WTC11 (cell line): ENCODE measurements around the gene MIER1. TPM values are rescaled to one million over a fixed set of nuclear protein-coding genes. Genes with fewer than 3 reads are reported as not detected.
A peak's percentile ranks its signal among the peaks of the same experiment; 100 is the strongest.

Source experiments
- ATAC-seq: fragments of 200-7000 bp; cut with Tn5 transposase; 2 replicates; pipeline ENCODE4 v1.10.0; 2021; ENCODE audit warnings: mild to moderate bottlenecking, moderate library complexity
- CTCF ChIA-PET: fragments of 300-600 bp; sonication (Branson Sonifier 250); formaldehyde crosslinking; loops from one replicate; lab custom pipeline; 2021; ENCODE audit warnings: antibody characterized with exemption; lab: Charles Lee
- POLR2A ChIA-PET: fragments of 350-600 bp; sonication (Branson Sonifier 250); formaldehyde crosslinking; loops from one replicate; lab custom pipeline; 2021; ENCODE audit warnings: antibody characterized with exemption; lab: Charles Lee
- DNase-seq: peaks from one replicate; pipeline ENCODE4 v3.0.0; 2021; ENCODE audit warnings: low spot score
- H3K27ac Mint-ChIP-seq: 2 replicates; pipeline ENCODE4 v1.8.0; 2021; ENCODE audit warnings: mixed read lengths
- H3K27me3 Mint-ChIP-seq: 2 replicates; pipeline ENCODE4 v1.8.0; 2021; ENCODE audit warnings: low read depth, mild to moderate bottlenecking, moderate library complexity, mixed read lengths
- H3K36me3 Mint-ChIP-seq: 2 replicates; pipeline ENCODE4 v1.8.0; 2021; ENCODE audit warnings: mixed read lengths
- H3K4me1 Mint-ChIP-seq: 2 replicates; pipeline ENCODE4 v1.8.0; 2022; ENCODE audit warnings: mixed read lengths
- H3K4me3 Mint-ChIP-seq: 2 replicates; pipeline ENCODE4 v1.8.0; 2021; ENCODE audit warnings: mild to moderate bottlenecking, moderate library complexity, mixed read lengths
- H3K9me3 Mint-ChIP-seq: 2 replicates; pipeline ENCODE4 v1.8.0; 2021; ENCODE audit warnings: mixed read lengths
- ARID4B ChIP-seq: sonication (generic); formaldehyde crosslinking; IDR thresholded peaks from 2 replicates; pipeline ENCODE4 v1.8.0; 2023; ENCODE audit warnings: missing genetic modification reagents, mild to moderate bottlenecking, borderline replicate concordance
- E2F5 ChIP-seq: sonication (generic); formaldehyde crosslinking; IDR thresholded peaks from 2 replicates; pipeline ENCODE4 v1.8.1; 2022; ENCODE audit warnings: mild to moderate bottlenecking, moderate library complexity, missing genetic modification reagents
- ELF4 ChIP-seq: sonication (generic); formaldehyde crosslinking; IDR thresholded peaks from 2 replicates; pipeline ENCODE4 v1.8.1; 2022; ENCODE audit warnings: low read depth, mild to moderate bottlenecking, moderate library complexity, missing genetic modification reagents
- ETV6 ChIP-seq: sonication (generic); formaldehyde crosslinking; IDR thresholded peaks from 2 replicates; pipeline ENCODE4 v1.8.1; 2022; ENCODE audit warnings: mild to moderate bottlenecking, missing genetic modification reagents
- FOXP4 ChIP-seq: sonication (generic); formaldehyde crosslinking; IDR thresholded peaks from 2 replicates; pipeline ENCODE4 v1.8.0; 2022; ENCODE audit warnings: mild to moderate bottlenecking, missing genetic modification reagents
- JAZF1 ChIP-seq: fragments of 250-450 bp; sonication (Bioruptor Pico); IDR thresholded peaks from 2 replicates; pipeline ENCODE4 v1.9.0; 2021; ENCODE audit warnings: moderate library complexity, mild to moderate bottlenecking, inconsistent platforms
- PRRX2 ChIP-seq: fragments of 250-450 bp; sonication (Bioruptor Pico); IDR thresholded peaks from 2 replicates; pipeline ENCODE4 v1.8.0; 2021; ENCODE audit warnings: mild to moderate bottlenecking
- SMAD3 ChIP-seq: sonication (generic); formaldehyde crosslinking; IDR thresholded peaks from 2 replicates; pipeline ENCODE4 v1.8.0; 2022; ENCODE audit warnings: missing genetic modification reagents, mild to moderate bottlenecking, borderline replicate concordance
- SMAD4 ChIP-seq: sonication (generic); formaldehyde crosslinking; IDR thresholded peaks from 2 replicates; pipeline ENCODE4 v1.8.0; 2022; ENCODE audit warnings: mild to moderate bottlenecking, missing genetic modification reagents
- ZNF121 ChIP-seq: sonication (generic); formaldehyde crosslinking; IDR thresholded peaks from 2 replicates; pipeline ENCODE4 v1.8.0; 2023; ENCODE audit warnings: missing genetic modification reagents
- ZNF416 ChIP-seq: fragments of 250-450 bp; sonication (Bioruptor Pico); IDR thresholded peaks from 2 replicates; pipeline ENCODE4 v1.9.0; 2021; ENCODE audit warnings: mild to moderate bottlenecking, inconsistent platforms
- ZNF671 ChIP-seq: fragments of 250-450 bp; sonication (Bioruptor Pico); IDR thresholded peaks from 2 replicates; pipeline ENCODE4 v1.8.0; 2021; ENCODE audit warnings: mild to moderate bottlenecking
- total RNA-seq: library from RNA; stranded (reverse); gene quantifications from 3 replicates; pipeline ENCODE4 v1.2.3, GENCODE V29; 2021
- TF ChIP-seq, protein P1 (sequence below): fragments of 250-450 bp; sonication (Bioruptor Pico); conservative IDR thresholded peaks from 2 replicates; pipeline ENCODE4 v1.9.0; 2021; ENCODE audit warnings: mild to moderate bottlenecking
- TF ChIP-seq, protein P2 (sequence below): sonication (generic); formaldehyde crosslinking; IDR thresholded peaks from 2 replicates; pipeline ENCODE4 v1.8.0; 2022; ENCODE audit warnings: mild to moderate bottlenecking, missing genetic modification reagents
- TF ChIP-seq, protein P3 (sequence below): sonication (generic); formaldehyde crosslinking; IDR thresholded peaks from 2 replicates; pipeline ENCODE4 v1.8.1; 2022; ENCODE audit warnings: missing genetic modification reagents, borderline replicate concordance
- TF ChIP-seq, protein P4 (sequence below): fragments of 250-450 bp; sonication (Bioruptor Pico); IDR thresholded peaks from 2 replicates; pipeline ENCODE4 v1.9.0; 2021; ENCODE audit warnings: moderate library complexity, mild to moderate bottlenecking, inconsistent platforms, borderline replicate concordance

MIER1 gene
- total RNA-seq, 1 experiment from 2014 or later = 31.0 TPM

GRCh38 chr1:67019121-67019520 lies 94.3 kb downstream of the MIER1 start:
- TF ChIP-seq, protein P1, sequence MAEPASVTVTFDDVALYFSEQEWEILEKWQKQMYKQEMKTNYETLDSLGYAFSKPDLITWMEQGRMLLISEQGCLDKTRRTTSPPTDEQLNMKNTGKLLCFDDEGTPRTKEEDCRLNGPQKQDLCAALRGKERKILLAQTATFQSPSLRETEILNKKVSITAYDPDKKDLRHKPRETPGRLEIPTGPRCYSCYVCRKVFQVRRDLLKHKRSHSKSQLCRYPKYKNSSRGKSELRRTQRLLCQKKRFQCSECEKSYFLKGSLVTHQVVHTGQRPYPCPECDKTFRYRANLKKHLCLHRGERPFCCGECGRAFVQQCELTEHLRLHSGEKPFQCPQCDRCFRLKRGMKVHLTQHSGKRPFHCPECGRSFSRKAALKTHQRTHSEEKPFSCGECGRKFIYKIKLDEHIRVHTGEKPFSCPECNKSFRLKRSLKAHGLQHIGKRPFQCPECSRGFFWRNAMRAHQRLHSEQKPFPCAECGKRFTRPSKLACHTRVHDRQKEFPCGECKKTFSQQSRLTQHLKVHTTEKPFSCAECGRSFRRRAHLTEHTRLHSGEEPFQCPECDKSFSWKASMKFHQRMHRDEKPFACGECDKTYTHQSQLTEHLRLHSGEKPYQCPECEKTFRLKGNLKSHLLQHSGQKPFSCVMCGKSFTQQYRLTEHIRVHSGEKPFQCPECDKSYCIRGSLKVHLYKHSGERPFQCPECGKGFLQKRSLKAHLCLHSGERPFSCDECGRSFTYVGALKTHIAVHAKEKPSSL = no peak
- TF ChIP-seq FOXP4 = no peak
- TF ChIP-seq ARID4B (CRISPR knock-in tag) = no peak
- no peak for TF ChIP-seq ZNF671 (CRISPR knock-in tag)
- TF ChIP-seq ELF4 = no peak
- TF ChIP-seq ETV6 = no peak
- no peak for TF ChIP-seq PRRX2 (CRISPR knock-in tag)
- TF ChIP-seq E2F5 (CRISPR knock-in tag) = no peak
- no peak for TF ChIP-seq JAZF1
- TF ChIP-seq SMAD4 (CRISPR knock-in tag) = no peak
- TF ChIP-seq ZNF416 (CRISPR knock-in tag) = no peak
- no peak for TF ChIP-seq ZNF121 (CRISPR knock-in tag)
- TF ChIP-seq SMAD3 (CRISPR knock-in tag) = no peak
- TF ChIP-seq, protein P2, sequence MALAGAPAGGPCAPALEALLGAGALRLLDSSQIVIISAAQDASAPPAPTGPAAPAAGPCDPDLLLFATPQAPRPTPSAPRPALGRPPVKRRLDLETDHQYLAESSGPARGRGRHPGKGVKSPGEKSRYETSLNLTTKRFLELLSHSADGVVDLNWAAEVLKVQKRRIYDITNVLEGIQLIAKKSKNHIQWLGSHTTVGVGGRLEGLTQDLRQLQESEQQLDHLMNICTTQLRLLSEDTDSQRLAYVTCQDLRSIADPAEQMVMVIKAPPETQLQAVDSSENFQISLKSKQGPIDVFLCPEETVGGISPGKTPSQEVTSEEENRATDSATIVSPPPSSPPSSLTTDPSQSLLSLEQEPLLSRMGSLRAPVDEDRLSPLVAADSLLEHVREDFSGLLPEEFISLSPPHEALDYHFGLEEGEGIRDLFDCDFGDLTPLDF (CRISPR knock-in tag) = no peak
- TF ChIP-seq, protein P3, sequence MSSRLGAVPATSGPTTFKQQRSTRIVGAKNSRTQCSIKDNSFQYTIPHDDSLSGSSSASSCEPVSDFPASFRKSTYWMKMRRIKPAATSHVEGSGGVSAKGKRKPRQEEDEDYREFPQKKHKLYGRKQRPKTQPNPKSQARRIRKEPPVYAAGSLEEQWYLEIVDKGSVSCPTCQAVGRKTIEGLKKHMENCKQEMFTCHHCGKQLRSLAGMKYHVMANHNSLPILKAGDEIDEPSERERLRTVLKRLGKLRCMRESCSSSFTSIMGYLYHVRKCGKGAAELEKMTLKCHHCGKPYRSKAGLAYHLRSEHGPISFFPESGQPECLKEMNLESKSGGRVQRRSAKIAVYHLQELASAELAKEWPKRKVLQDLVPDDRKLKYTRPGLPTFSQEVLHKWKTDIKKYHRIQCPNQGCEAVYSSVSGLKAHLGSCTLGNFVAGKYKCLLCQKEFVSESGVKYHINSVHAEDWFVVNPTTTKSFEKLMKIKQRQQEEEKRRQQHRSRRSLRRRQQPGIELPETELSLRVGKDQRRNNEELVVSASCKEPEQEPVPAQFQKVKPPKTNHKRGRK = no peak
- TF ChIP-seq, protein P4, sequence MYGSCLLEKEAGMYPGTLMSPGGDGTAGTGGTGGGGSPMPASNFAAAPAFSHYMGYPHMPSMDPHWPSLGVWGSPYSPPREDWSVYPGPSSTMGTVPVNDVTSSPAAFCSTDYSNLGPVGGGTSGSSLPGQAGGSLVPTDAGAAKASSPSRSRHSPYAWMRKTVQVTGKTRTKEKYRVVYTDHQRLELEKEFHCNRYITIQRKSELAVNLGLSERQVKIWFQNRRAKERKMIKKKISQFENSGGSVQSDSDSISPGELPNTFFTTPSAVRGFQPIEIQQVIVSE (CRISPR knock-in tag) = no peak
- TF ChIP-seq, all 79 proteins: peak for 0
- Mint-ChIP-seq H3K27me3 (peaks cover 25% of the 10 kb centered on the region), H3K4me1 (peaks cover 29% of the 10 kb centered on the region), H3K9me3 (no peaks in the 10 kb centered on the region), H3K27ac (0 out of 2 replicates have a peak overlapping the region, but pooled peaks have one; percentile 30), H3K36me3 (no peaks in the 10 kb centered on the region), H3K4me3 (no peak overlapping the region)
- ATAC-seq = peak; percentile 43
- POLR2A ChIA-PET = interaction anchor here (0.9 to 1.1 kb wide), 2 partner anchors 35 to 130 kb away, joined by 3 read pairs; partner anchors contain the start of gene SLC35D1
- CTCF ChIA-PET = interaction anchor here (1.5 to 2.4 kb wide), 4 partner anchors 23 to 192 kb away, joined by 4 to 13 read pairs (median 10); no protein-coding TSS in a partner anchor
- DNase-seq = no peak
